Fibroblast of skin of left quadriceps (primary cell): Measurements from ENCODE around the gene PLAU.
"Not testable (repeated sequence)": the region's sequence is repeated elsewhere in the genome, so short reads cannot be mapped to it uniquely, and the experiment has no call there.

ENCODE experiments used
- DNase-seq, 2 experiments: peaks; one replicate each; pipeline ENCODE4 v3.0.0-alpha.2; 2013; ENCODE audit warnings: low read depth in 2 of 2

Gene PLAU

DNA sequence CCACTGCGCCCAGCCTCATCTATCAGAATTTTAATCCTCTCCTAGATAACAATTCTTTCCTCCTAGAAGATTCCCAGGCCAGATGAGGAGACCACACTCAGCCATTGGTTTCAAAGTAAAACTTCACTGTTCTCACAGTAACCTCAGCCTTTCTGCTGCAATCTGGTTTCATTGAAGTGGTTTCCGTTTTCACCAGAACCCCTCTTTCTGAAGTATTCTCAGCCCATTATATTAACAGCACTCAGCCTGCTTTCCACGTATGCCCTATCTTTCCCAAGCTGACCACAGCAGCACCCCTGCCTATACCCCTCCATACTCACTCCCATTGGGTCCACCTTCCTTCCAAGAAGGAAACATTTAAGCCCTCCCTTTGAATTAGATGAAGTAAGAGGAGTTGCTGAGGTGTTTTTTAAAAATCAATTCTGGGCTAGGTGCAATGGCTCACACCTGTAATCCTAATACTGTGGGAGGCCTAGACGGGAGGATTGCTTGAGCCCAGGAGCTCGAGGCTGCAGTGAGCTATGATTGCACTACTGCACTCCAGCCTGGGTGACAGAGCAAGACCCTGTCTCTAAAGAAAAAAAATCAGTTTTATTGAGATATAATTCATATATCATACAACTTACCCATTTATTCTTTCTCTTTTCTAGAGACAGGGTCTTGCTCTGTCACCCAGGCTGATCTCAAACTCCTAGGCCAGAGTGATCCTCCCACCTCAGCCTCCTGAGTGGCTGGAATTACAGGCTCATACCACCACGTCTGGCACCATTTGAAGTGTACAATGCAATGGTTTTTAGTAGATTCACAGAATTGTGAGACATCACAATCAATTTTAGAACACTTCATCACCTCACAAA, 11.3 kb downstream of the PLAU start:
- no peak for DNase-seq

DNA sequence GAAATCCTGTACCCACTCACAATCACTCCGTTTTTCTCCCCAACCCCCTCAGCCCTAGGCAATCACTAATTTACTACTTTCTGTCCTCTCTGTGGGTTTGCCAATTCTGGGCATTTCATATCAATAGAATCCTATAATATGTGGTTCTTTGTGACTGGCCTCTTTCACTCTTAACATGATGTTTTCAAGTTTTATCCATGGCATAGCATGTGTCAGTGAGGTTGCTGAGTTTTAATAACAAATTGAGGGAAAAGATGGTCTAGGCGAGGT, 11.9 kb downstream of the PLAU start:
- DNase-seq: no peak

- DNase-seq: no peak
Measured at GRCh38 chr10:73923935-73924598, 13.1 kb downstream of the PLAU start.

DNA sequence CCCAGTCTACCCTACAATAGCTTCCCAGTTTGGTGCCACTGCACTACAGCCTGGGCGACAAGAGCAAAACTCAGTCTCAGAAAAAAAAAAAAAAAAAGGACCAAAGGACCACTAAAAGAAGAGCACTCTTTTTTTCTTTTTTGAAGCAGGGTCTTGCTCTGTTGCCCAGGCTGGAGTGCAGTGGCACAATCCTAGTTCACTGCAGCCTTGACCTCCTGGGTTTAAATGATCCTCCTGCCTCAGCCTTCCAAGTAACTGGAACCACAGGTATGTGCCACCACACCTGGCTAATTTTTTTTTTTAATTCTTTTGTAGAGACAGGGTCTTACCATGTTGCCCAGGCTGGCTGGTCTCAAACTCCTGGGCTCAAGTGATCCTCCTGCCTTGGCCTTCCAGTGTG, 14.0 kb downstream of the PLAU start:
- no peak for DNase-seq

- DNase-seq: no peak
Measured at GRCh38 chr10:73925539-73925938, 14.6 kb downstream of the PLAU start.

- DNase-seq: no peak
Measured at GRCh38 chr10:73926152-73926764, 15.3 kb downstream of the PLAU start.

- DNase-seq: not testable (repeated sequence)
Measured at GRCh38 chr10:73930630-73931327, 19.8 kb downstream of the PLAU start.

GRCh38 chr10:73931767-73932619, 21.1 kb downstream of the PLAU start:
- no peak for DNase-seq

GRCh38 chr10:73932620-73933112, 21.7 kb downstream of the PLAU start:
- DNase-seq: no peak

DNA sequence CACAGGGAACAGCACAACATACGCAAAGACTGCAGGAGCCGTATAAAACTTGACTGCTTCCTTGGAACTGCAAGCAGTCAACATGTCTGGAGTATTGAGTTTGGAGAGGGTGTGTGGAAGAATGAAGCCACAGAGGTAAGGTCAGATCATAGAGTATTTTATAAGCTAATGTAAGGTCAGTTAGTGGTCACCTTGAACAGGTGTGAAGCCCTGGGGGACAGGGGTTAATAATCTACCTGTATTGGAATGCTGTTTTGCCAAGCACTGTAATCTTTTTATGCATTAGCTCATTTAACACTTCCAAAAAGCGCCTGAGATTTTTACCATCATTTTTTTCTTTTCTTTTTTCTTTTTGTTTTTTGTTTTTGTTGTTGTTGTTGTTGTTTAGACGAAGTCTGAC, 23.1 kb downstream of the PLAU start:
- DNase-seq: no peak

DNA sequence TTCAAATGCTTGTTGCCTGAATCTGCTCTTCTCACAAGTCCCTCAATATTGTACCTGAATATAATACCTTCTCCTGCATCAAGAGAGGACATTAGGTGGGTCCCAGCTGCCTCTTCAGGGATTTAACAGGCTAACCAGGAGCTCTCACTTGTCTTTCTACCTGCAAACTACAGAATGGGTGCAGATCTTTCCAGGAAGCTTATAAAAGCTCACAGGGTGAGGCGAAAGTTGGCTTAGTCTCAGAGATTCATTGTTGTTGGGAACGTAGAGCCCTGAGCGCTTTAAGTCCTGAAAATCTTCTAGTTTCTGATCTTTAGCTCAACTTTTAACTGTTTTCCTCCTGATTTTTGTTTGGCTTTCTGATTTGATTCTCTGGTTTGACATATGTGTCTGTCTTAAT, 25.0 kb downstream of the PLAU start:
- DNase-seq: no peak

GRCh38 chr10:73937333-73938043, 26.6 kb downstream of the PLAU start:
- no peak for DNase-seq

GRCh38 chr10:73940634-73941221, 29.8 kb downstream of the PLAU start:
- DNase-seq: peak; percentile 39 to 44

GRCh38 chr10:73941300-73941699, 30.4 kb downstream of the PLAU start:
- DNase-seq: no peak

DNA sequence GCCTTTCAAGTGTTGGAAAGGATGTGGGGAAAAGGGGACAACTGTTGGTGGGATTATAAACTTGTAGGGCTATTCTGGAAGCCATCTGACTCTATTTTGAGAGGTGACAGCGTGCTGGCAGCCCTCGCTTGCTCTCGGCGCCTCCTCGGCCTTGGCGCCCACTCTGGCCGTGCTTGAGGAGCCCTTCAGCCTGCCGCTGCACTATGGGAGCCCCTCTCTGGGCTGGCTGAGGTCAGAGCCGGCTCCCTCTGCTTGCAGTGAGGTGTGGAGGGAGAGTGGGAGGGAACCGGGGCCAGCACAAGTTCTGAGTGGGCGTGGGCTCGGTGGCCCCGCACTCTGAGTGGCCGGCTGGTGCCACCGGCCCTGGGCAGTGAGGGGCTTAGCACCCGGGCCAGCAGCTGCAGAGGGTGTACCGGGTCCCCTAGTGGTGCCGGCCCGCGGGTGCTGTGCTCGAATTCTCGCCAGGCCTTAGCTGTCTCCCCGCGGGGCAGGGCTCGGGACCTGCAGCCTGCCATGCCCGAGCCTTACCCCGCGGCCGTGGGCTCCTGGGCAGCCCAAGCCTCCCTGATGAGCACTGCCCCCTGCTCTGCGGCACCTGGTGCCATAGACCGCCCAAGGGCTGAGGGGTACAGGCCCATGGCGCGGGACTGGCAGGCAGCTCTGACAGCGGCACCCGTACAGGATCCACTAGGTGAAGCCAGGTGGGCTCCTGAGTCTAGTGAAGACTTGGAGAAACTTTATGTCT, 33.6 kb downstream of the PLAU start:
- no peak for DNase-seq

GRCh38 chr10:73946253-73947145, 35.6 kb downstream of the PLAU start:
- DNase-seq: no peak

GRCh38 chr10:73948947-73949633, 38.2 kb downstream of the PLAU start:
- no peak for DNase-seq
